HG02678 (cell line): ENCODE data around the gene PLCL2.

Experiments
- ATAC-seq: cut with Tn5 transposase; IDR thresholded peaks from one replicate; pipeline ENCODE4 v1.9.1; 2021; ENCODE audit warnings: mild to moderate bottlenecking, moderate library complexity; ENCODE audit not compliant: unreplicated experiment

PLCL2 gene

GRCh38 chr3:16912400-16913263 is 27.9 kb downstream of the PLCL2 start:
- peak; percentile 95 for ATAC-seq

- ATAC-seq, result peak; percentile 10
Measured at GRCh38 chr3:16913264-16913580, 28.5 kb downstream of the PLCL2 start.

GRCh38 chr3:16916840-16917239 is 32.1 kb downstream of the PLCL2 start:
- ATAC-seq, result no peak

GRCh38 chr3:16917256-16917935 is 32.6 kb downstream of the PLCL2 start:
- ATAC-seq, result no peak

GRCh38 chr3:16917980-16918682 is 33.4 kb downstream of the PLCL2 start:
- no peak for ATAC-seq

GRCh38 chr3:16918683-16919025 is 33.9 kb downstream of the PLCL2 start:
- no peak for ATAC-seq

GRCh38 chr3:16923112-16923511 is 38.4 kb downstream of the PLCL2 start:
- ATAC-seq, result no peak

GRCh38 chr3:16927485-16927884 is 42.7 kb downstream of the PLCL2 start:
- peak; percentile 45 for ATAC-seq

- ATAC-seq, result no peak
Measured at GRCh38 chr3:16928386-16929132, 43.8 kb downstream of the PLCL2 start.

- ATAC-seq, result no peak
Measured at GRCh38 chr3:16929311-16929710, 44.6 kb downstream of the PLCL2 start.

- ATAC-seq, result peak; percentile 57
Measured at GRCh38 chr3:16932877-16933276, 48.1 kb downstream of the PLCL2 start.

GRCh38 chr3:16935781-16936180 is 51.0 kb downstream of the PLCL2 start:
- no peak for ATAC-seq

GRCh38 chr3:16936233-16936632 is 51.5 kb downstream of the PLCL2 start:
- no peak for ATAC-seq

- ATAC-seq, result no peak
Measured at GRCh38 chr3:16936676-16937230, 52.0 kb downstream of the PLCL2 start.

GRCh38 chr3:16937326-16937845 is 52.6 kb downstream of the PLCL2 start:
- ATAC-seq, result no peak

- ATAC-seq, result no peak
Measured at GRCh38 chr3:16940769-16941700, 56.3 kb downstream of the PLCL2 start.

- ATAC-seq, result no peak
Measured at GRCh38 chr3:16942955-16943354, 58.2 kb downstream of the PLCL2 start.

- ATAC-seq, result no peak
Measured at GRCh38 chr3:16943857-16944256, 59.1 kb downstream of the PLCL2 start.

GRCh38 chr3:16944356-16944755 is 59.6 kb downstream of the PLCL2 start:
- ATAC-seq, result no peak

- ATAC-seq, result no peak
Measured at GRCh38 chr3:16945330-16945729, 60.6 kb downstream of the PLCL2 start.
